ENCODE measurements around the gene SPHK1.

SPHK1 gene

DNA sequence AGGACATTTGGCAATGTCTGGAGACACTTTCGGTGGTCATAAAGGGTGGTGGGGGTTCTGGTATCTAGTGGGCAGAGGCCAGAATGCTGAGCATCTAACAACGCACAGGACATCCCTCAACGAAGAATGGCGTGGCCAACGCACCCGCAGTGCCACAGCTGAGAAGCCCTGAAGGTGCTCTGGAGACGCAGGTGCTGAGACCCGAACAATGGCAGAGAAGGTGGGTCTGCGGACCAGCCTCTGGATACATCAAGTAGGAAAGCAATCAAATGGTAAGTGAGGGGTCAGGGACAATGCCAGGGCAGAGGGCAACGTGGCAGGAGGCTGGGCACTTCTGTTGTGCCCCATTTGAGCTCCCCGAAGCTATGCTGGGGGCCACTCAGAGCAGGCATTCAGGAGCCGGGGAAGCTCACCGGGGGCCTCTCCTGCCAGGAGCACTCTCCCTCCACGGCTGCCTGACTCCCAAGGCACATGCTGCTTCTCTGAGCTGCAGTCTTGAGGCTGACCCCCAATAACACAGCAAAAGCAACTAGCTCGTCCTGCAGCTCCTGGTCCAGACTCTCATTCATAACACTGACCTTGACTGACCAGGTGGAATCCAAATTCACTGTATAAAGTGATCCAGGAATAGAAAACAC, 26.0 kb downstream of the SPHK1 start:
- DNase-seq: no peak

DNA sequence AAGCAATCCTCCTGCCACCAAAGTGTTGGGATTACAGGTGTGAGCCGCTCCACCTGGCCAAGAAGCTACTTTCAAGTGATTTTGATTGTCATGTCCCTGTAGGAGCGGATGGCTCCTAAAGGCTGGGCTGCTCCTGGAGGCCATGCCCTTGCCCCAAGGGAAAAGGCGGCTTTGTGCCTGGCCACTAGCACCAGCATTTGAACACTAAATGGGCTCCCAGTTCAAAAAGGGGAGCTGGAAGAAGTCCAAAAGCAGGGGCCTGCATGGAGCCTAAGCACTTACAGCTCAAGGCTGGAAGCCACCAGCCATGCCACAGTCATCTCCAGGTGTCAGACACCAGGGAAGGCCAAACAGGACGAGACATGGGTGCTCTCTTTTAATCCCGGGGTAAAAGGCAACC, 26.8 kb downstream of the SPHK1 start:
- DNase-seq: no peak

DNA sequence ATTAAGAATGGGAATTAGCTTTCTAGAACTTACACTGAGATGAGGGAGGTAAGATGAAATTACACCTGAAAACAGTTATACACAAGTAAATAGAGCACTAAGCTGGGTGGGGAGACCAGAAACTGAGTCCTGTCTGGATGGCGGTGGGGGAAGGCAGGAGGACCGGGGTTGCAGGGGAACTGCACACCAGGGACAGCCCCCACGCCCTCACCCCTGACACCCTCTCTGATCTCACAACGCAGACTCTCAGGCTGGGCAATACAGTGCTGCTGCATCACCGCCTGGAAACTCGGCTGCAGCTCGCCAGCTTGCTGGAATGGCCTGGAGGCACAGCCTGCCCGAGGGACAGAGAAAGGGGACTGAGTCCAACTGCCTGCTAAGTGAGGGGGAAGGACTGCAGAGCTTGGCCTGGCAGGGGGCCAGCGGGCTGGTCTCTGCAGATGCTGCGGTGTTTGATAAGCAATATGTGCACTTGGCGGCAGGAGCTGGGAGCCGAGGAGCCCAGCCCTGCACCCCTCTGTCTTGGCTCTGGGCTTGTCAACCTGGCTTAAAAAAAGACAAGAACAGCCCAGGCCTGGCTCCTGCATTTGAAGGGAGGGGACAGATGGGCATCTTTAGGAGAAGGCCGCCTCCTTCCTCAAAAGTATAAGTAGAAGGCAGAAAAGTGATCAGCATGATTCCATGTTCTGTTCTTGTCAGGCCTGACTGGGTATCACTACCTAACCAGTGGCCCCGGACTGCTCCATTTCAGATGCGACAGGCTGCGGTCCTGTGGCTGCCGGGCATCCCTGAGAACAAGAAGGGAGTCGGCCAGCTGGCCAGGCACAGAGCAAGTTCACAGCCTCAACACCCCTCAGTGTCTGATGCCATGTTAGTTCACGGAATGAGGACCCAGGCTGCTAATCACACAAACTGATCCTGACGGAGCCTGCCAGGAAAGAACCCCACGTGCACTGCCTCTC, 30.2 kb downstream of the SPHK1 start:
- DNase-seq: peak; percentile 94

- no peak for DNase-seq
Observed at GRCh38 chr17:76415786-76416185, 31.4 kb downstream of the SPHK1 start.

DNA sequence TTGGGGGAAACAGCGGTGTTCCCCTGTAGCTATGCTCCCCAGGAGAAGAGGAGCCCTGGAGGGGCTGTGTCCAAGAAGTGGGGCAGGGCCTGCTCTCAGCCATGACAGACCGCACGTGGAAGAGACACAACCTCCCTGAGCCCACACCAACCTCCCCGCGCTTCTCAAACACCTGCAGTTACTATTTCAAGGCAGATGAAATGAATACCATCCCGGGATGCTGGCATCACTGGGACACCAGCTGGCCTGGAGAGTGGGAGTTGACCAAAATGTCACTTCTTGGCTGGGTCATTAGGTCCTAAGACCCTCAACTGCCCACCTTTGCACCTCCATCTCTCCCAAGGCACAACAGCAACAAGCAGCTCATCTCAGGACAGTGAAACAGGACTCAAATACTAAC, 32.0 kb downstream of the SPHK1 start:
- no peak for DNase-seq

DNA sequence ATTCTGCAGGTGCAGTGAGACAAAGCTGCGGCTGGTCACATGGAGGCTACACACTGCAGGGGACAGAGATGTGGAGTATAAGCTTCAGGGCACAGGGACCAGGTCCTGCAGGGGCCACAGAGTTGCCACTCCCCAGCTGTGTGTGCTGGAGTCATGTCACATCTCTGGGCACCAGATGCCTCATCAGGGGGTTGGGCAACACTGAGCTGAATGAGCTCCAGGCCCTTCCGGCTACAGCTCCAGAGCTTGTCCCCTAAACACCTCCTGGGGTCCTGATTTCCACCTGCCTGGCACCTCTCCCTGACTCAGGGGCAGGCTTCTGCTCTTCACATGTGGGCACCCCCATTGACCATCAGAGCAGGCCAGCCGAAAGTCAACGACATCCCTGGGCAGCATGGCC, 32.5 kb downstream of the SPHK1 start:
- DNase-seq: no peak

- no peak for DNase-seq
Observed at GRCh38 chr17:76417499-76418143, 33.2 kb downstream of the SPHK1 start.

GRCh38 chr17:76419576-76420260, 35.3 kb downstream of the SPHK1 start:
- DNase-seq: peak; percentile 25

DNA sequence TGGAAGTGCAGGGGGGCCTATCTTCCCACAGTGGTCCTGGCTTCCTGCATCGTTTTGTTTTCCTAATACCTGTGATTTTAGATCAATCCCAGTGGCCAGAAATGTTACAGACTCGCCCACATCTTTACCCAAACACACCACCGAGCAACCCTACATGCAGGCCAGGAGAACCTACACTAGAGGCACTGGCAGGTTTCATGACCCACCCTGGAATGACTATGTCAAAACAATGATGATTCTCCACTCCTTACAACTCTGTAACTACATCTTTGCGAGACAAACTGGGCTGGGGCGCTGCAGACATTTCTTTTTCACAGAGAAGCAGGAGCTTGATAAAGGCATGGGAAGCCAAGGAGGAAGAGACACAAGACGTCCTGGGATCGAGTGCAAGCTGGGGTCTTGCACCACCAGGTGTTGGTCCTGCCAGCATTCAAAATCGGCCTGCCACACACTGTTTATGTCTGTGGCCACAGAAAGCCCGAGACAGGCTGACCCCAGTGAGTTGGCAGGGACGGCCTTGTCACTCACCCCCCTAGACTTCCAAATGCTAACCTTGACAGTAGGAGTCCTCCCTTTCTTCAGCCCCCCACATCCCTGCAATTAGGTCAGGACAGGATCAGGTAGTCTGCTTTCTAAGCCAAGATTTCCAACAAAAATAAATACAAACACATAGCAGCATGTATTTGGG, 36.1 kb downstream of the SPHK1 start:
- no peak for DNase-seq

- DNase-seq: no peak
Observed at GRCh38 chr17:76421044-76421407, 36.6 kb downstream of the SPHK1 start.

DNA sequence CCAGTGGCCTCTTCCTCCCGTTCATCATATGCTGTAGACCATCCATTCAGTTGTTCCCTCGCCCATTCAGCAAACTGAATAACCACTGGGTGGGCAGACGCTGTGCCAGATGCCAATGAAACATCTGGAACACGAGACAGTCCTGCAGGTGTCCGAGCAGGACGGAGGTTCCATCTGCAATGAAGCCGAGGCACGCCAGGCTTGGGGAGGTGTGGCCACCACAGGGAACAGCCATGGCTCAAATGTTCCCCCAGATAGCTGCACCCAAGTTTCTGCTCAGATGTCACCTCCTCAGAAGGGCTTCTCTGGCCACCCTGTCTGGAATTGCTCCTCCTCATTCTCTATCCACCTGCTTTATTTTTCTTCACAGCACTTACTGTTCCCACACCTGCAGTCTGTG, 38.0 kb downstream of the SPHK1 start:
- no peak for DNase-seq

- DNase-seq: no peak
Observed at GRCh38 chr17:76422860-76423259, 38.5 kb downstream of the SPHK1 start.

GRCh38 chr17:76426853-76427252, 42.4 kb downstream of the SPHK1 start:
- no peak for DNase-seq

DNA sequence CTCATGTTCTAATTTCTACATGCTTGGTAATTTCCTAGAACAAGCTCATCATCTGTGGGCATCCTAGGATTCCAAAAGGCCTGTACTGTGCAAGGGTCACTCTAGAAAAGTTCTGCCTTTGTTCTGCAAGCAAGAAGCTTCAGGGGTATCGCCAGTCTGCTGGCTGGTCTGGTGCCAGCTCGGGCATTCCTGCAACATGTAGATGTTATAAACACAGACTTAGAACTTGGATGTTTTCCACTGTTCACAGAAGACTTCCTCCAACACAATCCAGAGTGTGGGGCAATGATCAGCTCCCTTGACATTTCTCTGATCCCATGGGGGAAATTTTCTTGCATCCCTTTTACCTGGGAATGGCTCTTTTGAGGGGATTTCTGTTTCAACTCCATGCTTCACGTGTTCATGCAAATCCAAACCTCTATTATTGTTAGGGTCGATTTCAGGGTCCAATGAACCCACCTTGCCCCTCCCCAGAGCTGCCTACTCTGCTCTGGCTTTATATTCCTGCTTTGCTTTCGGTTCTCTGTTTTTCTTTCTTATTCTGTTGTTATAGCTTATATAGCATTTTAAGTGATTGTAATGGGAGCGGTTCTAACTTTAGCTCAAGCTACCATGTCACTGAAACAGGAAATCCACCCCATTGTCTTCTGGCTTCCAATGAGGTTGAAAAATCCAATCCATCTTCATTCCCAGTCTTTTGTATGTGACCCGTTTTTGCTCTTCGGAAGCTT, 43.3 kb downstream of the SPHK1 start:
- no peak for DNase-seq

GRCh38 chr17:76428511-76428910, 44.1 kb downstream of the SPHK1 start:
- no peak for DNase-seq

GRCh38 chr17:76431509-76431908, 47.1 kb downstream of the SPHK1 start:
- no peak for DNase-seq

DNA sequence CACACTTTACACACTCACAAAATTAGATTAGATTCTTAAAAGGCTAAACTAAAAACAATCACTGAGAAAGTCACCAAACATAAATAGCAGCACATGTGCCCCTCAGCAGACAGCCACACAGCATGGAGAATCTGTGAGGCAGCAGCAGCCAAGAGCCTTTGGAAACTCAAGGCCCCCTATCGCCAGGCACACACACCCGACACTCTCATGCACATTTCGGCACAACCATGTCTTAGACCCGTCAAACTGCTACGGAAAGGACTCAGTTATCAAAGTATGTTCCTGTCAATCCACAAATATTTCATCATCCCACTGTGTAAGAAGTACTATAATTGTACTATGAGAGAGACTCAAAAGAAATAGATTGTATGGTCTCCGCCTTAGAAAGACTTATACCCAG, 47.6 kb downstream of the SPHK1 start:
- DNase-seq: no peak

DNA sequence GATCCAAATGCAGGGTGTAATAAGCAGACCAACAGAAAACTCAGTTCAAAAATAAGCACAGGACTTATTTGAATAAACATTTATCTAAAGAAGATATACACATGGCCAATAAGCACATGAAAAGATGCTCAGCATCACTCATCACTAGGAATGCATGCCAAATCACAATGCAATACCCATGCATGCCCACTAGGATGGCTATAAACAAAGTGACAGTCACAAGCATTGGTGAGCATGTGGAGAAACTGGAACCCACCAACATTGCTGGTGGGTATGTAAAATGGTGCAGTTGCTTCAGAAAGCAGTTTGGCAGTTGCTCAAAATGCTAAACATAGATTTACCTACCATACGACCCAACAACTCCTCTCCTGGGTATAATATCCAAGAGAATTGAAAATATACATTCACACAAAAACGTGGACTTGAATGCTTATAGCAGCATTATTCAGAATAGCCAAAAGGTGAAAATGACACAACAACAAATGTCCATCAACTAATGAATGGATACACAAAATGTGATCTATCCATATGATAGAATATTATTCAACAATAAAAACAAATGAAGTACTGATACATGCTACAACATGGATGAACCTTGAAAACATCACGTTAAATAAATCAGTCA, 48.4 kb downstream of the SPHK1 start:
- DNase-seq: peak; percentile 5

- no peak for DNase-seq
Observed at GRCh38 chr17:76433693-76434092, 49.3 kb downstream of the SPHK1 start.

GRCh38 chr17:76434870-76435269, 50.5 kb downstream of the SPHK1 start:
- no peak for DNase-seq

DNA sequence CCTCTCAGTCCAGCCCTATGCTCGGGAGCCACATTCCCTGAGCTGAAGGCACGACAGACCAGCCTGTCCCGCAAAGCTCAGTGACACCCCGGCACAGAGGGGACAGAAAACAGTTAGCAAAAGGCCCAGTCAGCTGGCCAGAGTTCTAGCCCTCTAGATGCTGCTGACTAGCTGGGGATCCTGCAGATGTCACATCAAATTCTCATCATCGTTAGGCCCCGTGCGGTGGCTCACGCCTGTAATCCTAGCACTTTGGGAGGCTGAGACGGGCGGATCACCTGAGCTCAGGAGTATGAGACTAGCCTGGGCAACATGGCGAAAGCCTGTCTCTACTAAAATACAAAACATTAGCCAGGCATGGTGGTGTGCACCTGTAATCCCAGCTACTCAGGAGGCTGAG, 51.3 kb downstream of the SPHK1 start:
- no peak for DNase-seq
